Activated T-helper 1 cell treated with anti-CD3 and anti-CD28 coated beads, Interleukin-12 subunit alpha, Interleukin-12 subunit beta, Interleukin-2, Interleukin-4 antibody, amounts not matched to agents 30 ng/mL and 10 ng/mL and 1 ng/mL, durations not matched to agents 14 hours and 24 hours and 36 hours (primary cell): ENCODE measurements around the gene KDELR3. TPM values are rescaled to one million over a fixed set of nuclear protein-coding genes. Genes with fewer than 3 reads are reported as not detected.
"Not testable (repeated sequence)": the region's sequence is repeated elsewhere in the genome, so short reads cannot be mapped to it uniquely, and the experiment has no call there.

Experiments used
- DNase-seq: peaks from one replicate; pipeline ENCODE4 v3.0.0; 2021; ENCODE audit warnings: low spot score
- H3K27ac Mint-ChIP-seq: one replicate; pipeline ENCODE4 v1.8.0; 2021; ENCODE audit warnings: mild to moderate bottlenecking, mixed read lengths
- H3K27me3 Mint-ChIP-seq: one replicate; pipeline ENCODE4 v1.8.0; 2022; ENCODE audit warnings: mild to moderate bottlenecking, moderate library complexity, mixed read lengths; ENCODE audit not compliant: insufficient read depth
- H3K36me3 Mint-ChIP-seq: one replicate; pipeline ENCODE4 v1.8.0; 2021; ENCODE audit warnings: low read depth, mixed read lengths
- H3K4me1 Mint-ChIP-seq: one replicate; pipeline ENCODE4 v1.8.0; 2021; ENCODE audit warnings: low read depth, mixed read lengths
- H3K4me3 Mint-ChIP-seq: one replicate; pipeline ENCODE4 v1.8.0; 2021; ENCODE audit warnings: mild to moderate bottlenecking, moderate library complexity, mixed read lengths
- H3K9me3 Mint-ChIP-seq: one replicate; pipeline ENCODE4 v1.8.0; 2021; ENCODE audit warnings: mixed read lengths
- intact Hi-C: fragments of 100-400 bp; cut with micrococcal nuclease; formaldehyde crosslinking; loops from one replicate; pipeline ENCODE4 v1.15.1; 2024
- total RNA-seq: library from RNA; stranded (reverse); gene quantifications from 2 replicates; pipeline ENCODE4 v1.2.3, GENCODE V29; 2022

The KDELR3 gene
- total RNA-seq, 1 donor from 2014 or later = 1.1 TPM

DNA sequence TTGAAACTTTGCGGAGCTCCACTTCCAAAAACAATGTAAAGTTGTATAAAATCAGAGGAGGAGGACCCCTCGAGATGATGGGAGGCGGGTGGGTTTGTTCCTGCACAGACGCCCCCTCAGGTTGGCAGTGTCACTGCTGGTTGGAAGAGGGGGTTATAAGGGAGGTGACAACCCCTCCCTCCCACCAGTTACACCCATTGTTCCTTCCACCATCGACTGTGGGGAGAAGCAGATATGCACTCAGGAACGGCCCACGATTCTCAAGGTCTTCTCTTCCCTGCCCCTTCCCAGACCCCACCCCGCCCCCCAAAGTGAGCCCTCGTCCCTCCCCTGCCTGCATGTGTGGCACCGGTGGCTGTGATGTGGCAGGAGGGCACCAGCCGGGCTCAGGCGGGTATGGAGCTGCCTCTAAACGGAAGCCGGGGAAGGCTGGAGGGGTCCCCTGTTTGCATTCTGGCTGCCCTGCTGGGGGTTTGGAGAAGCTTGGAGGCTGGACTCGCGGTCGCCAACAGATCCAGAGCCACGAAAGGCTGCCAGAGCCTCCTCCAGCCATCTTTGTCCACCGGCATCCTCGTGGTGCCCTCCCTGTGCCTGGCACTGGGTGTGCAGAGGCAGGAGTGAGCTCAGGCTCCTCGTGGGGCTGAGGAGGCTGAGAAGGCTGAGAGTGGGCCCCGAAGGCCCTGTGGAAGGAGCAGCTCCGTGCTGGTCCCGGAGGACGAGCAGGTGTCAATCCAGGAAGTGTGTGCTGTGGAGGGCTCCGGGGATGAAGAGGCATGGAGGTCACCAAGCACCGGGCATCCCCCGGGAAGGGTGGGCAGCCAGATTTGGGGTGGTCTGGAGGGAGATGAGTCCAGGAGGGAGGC is 778 bp downstream of the KDELR3 start:
- no peak overlapping the region for H3K27ac Mint-ChIP-seq
- peaks cover 8% of the 10 kb centered on the region for H3K4me1 Mint-ChIP-seq

DNA sequence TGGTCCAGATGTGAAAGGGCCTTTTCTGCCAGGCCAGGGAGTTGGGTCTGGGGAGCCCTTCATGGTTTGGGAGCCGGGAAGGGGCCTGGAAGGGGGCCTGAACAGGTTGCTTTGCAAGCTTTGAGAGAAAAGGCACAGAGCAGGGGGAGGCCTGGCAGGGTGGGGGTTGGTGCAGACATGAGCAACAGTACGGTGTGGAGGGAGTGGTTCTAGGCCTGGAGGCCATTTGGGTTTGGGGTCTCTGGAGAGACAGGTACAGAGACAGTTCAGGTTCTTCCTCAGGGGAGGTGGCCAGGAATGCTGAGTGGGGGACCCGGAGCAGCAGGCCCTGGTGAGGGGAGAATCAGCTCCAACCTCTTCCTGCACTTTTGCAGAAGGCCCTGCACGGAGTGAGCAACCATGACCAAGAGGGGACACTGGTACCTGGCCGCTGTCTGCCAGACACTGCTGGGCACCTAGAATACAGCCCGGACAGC is 1.4 kb downstream of the KDELR3 start:
- H3K27me3 Mint-ChIP-seq = peaks cover 27% of the 10 kb centered on the region
- no peaks in the 10 kb centered on the region for H3K36me3 Mint-ChIP-seq
- no peak overlapping the region for H3K4me3 Mint-ChIP-seq
- intact Hi-C loops = loop anchor here (2.0 kb wide), 1 partner anchor 37 kb away; the partner anchor contains the start of gene DDX17
- no peak for DNase-seq
- H3K4me1 Mint-ChIP-seq = peaks cover 8% of the 10 kb centered on the region
- H3K27ac Mint-ChIP-seq = no peak overlapping the region
- H3K9me3 Mint-ChIP-seq = no peaks in the 10 kb centered on the region

More for the DNA sequence above, 778 bp downstream of the KDELR3 start:
- Mint-ChIP-seq H3K27me3 (peaks cover 34% of the 10 kb centered on the region), H3K9me3 (no peaks in the 10 kb centered on the region), H3K36me3 (no peaks in the 10 kb centered on the region), H3K4me3 (peak overlapping the region; percentile 56)
- no peak for DNase-seq
- intact Hi-C loops = loop anchor here (2.0 kb wide), 1 partner anchor 38 kb away; the partner anchor contains the start of gene DDX17

DNA sequence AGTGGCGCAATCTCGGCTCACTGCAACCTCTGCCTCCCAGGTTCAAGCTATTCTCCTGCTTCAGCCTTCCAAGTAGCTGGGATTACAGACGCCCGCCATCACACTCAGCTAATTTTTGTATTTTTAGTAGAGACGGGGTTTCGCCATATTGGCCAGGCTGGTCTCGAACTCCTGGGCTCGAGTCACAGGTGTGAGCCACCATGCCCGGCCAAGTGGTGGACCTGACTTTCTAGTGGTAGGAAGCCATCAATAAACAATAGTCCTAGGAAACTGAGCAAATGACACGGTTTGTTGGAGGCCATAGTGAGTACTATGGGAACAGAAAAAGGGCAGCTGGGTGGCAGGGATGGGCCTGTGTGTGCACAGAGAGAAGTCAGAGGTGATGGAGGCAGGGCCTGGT is 2.3 kb downstream of the KDELR3 start:
- H3K27ac Mint-ChIP-seq, H3K4me3 Mint-ChIP-seq, H3K9me3 Mint-ChIP-seq, intact Hi-C loops, DNase-seq, H3K4me1 Mint-ChIP-seq, H3K36me3 Mint-ChIP-seq: not testable (repeated sequence)
- H3K27me3 Mint-ChIP-seq = peaks cover 22% of the 10 kb centered on the region

- no peaks in the 10 kb centered on the region for H3K9me3 Mint-ChIP-seq
- peaks cover 8% of the 10 kb centered on the region for H3K4me1 Mint-ChIP-seq
- no peak overlapping the region for H3K27ac Mint-ChIP-seq
- intact Hi-C loops = no loop called here
- H3K4me3 Mint-ChIP-seq = no peak overlapping the region
- DNase-seq = no peak
- peaks cover 14% of the 10 kb centered on the region for H3K27me3 Mint-ChIP-seq
- no peaks in the 10 kb centered on the region for H3K36me3 Mint-ChIP-seq
Observed at GRCh38 chr22:38471237-38471636, 3.3 kb downstream of the KDELR3 start.

DNA sequence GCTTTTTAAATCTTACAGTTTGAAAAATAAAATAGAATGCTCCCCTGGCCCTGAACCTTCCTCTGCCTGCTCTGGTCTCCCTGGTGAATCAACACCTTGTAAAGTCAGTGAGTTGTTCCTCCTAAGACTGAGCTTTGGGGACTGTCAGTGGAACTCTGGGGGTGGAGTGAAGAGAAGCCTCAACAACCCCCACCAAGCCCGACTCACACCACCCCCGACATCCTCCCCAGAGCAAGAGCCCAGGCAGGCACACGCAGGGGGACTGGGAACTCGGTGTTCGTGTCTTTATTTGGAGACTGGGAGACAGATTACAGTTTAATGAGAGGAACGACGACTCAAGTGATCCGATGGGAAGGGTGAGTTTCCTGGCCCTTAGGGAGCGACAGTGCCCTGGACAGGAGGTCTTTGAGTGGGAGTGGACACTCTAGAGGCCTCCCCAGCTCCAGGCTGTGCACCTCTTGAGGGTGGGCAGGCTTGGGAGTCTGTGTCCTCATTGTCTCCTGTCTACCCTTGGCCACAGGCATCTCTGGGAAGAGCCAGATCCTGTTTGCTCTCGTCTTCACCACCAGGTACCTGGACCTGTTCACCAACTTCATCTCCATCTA is 6.2 kb downstream of the KDELR3 start:
- H3K9me3 Mint-ChIP-seq = no peaks in the 10 kb centered on the region
- DNase-seq = no peak
- intact Hi-C loops = no loop called here
- no peaks in the 10 kb centered on the region for H3K36me3 Mint-ChIP-seq
- H3K4me3 Mint-ChIP-seq = no peak overlapping the region
- peaks cover 2% of the 10 kb centered on the region for H3K27me3 Mint-ChIP-seq
- H3K27ac Mint-ChIP-seq = no peak overlapping the region
- no peaks in the 10 kb centered on the region for H3K4me1 Mint-ChIP-seq

DNA sequence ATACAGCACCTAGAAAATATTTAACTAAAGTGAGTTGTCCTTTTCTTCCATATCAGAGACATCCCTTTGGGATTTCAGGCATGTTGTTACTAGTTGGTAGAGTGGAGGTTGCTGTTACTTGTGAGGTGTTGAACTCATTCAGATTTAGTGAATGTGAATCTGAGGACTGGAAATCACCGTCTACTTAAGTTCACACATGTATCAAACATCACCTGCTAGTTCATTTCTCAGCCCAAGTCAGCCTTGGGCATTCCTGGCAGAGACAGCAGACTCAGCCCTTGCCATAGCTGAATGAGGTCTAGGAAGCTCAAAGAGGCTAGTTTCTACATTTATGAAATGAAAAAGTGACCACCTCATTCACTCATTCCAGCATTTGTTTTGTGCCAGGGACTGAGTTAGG is 9.7 kb downstream of the KDELR3 start:
- Mint-ChIP-seq H3K36me3 (peaks cover 15% of the 10 kb centered on the region), H3K27ac (no peak overlapping the region), H3K4me1 (no peaks in the 10 kb centered on the region), H3K27me3 (no peaks in the 10 kb centered on the region), H3K4me3 (no peak overlapping the region), H3K9me3 (no peaks in the 10 kb centered on the region)
- intact Hi-C loops = no loop called here
- no peak for DNase-seq

DNA sequence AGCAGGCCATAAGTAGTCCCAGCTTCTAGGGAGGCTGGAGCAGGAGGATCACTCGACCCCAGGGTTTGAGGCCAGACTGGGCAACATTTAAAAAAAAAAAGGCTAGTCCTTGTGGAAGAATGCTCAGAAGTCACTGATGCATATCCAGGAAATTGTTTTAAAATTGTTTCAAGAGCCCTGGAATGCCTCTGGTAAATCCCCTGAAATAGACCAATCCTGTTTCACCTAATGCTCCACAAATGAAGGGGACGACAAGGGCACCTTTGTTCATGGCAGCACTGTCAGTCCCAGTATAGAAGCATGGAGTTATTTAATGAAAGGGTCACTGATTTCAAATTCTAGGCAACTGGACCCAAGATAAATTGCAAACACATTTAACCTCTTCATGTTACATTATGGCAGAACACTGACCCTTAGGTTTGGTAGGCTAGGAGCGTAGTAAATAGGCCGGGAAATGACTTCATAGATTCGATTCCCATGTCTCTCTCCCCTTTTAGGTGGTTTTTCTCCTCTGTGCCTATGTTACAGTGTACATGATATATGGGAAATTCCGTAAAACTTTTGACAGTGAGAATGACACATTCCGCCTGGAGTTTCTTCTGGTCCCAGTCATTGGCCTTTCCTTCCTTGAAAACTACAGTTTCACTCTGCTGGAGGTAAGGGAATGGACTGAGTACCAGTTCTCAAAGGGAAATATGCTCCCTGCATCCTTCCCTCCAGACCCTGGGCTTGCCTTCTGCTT is 11.4 kb downstream of the KDELR3 start:
- no peak for DNase-seq
- intact Hi-C loops = no loop called here
- H3K4me1 Mint-ChIP-seq = peaks cover 9% of the 10 kb centered on the region
- no peak overlapping the region for H3K27ac Mint-ChIP-seq
- no peaks in the 10 kb centered on the region for H3K27me3 Mint-ChIP-seq
- no peak overlapping the region for H3K4me3 Mint-ChIP-seq
- peaks cover 31% of the 10 kb centered on the region for H3K36me3 Mint-ChIP-seq
- H3K9me3 Mint-ChIP-seq = no peaks in the 10 kb centered on the region

- Mint-ChIP-seq H3K27ac (peak overlapping the region; percentile 3), H3K4me3 (no peak overlapping the region), H3K4me1 (peaks cover 17% of the 10 kb centered on the region), H3K36me3 (peaks cover 46% of the 10 kb centered on the region), H3K27me3 (no peaks in the 10 kb centered on the region), H3K9me3 (no peaks in the 10 kb centered on the region)
- DNase-seq = no peak
- intact Hi-C loops = no loop called here
Observed at GRCh38 chr22:38481162-38481870, 13.4 kb downstream of the KDELR3 start.

GRCh38 chr22:38481871-38482332 is 14.0 kb downstream of the KDELR3 start:
- Mint-ChIP-seq H3K27ac (no peak overlapping the region), H3K4me3 (no peak overlapping the region), H3K27me3 (no peaks in the 10 kb centered on the region), H3K9me3 (no peaks in the 10 kb centered on the region), H3K4me1 (peaks cover 23% of the 10 kb centered on the region), H3K36me3 (peaks cover 52% of the 10 kb centered on the region)
- intact Hi-C loops = no loop called here
- no peak for DNase-seq

DNA sequence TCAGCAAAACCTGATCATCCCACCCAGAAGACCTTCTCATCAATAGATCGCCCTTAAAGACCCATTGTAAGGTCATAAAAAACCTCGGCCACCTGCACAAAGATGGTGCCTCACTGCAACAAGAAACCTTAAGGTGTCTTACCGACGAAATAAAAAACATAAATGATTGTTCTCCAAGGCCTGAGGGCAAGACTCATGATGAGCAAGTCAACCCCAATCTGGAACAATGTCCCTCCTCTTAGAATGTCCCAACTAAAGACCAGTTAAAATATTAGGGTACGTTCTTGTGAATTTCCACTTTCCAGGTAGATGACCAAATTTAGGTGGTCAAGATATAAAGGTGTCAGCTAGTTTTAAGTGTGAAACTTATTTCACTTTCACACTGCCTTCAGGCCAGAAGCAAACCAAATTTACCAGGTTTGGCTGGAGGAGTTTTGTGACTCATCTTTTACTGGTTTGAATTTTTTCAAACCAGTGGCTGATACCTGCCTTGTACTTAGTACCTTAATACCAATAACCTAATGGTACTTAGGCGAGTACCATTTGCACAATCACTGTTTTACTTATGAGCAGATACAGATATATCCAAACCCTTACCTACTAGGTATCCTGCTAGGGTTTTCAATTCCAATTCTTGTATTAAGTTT is 14.9 kb downstream of the KDELR3 start:
- Mint-ChIP-seq H3K27me3 (no peaks in the 10 kb centered on the region), H3K27ac (peak overlapping the region; percentile 2), H3K36me3 (peaks cover 55% of the 10 kb centered on the region), H3K4me3 (no peak overlapping the region), H3K9me3 (no peaks in the 10 kb centered on the region), H3K4me1 (peaks cover 25% of the 10 kb centered on the region)
- no peak for DNase-seq
- intact Hi-C loops = no loop called here

GRCh38 chr22:38484244-38484643 is 16.3 kb downstream of the KDELR3 start:
- peaks cover 65% of the 10 kb centered on the region for H3K36me3 Mint-ChIP-seq
- H3K27ac Mint-ChIP-seq = peak overlapping the region; percentile 68
- H3K4me3 Mint-ChIP-seq = no peak overlapping the region
- H3K4me1 Mint-ChIP-seq = peaks cover 38% of the 10 kb centered on the region
- intact Hi-C loops = no loop called here
- no peak for DNase-seq
- H3K9me3 Mint-ChIP-seq = no peaks in the 10 kb centered on the region
- no peaks in the 10 kb centered on the region for H3K27me3 Mint-ChIP-seq

GRCh38 chr22:38485783-38486182 is 17.9 kb downstream of the KDELR3 start:
- H3K4me1 Mint-ChIP-seq = peaks cover 53% of the 10 kb centered on the region
- H3K27ac Mint-ChIP-seq = no peak overlapping the region
- DNase-seq = no peak
- no peaks in the 10 kb centered on the region for H3K9me3 Mint-ChIP-seq
- H3K36me3 Mint-ChIP-seq = peaks cover 76% of the 10 kb centered on the region
- no peaks in the 10 kb centered on the region for H3K27me3 Mint-ChIP-seq
- intact Hi-C loops = no loop called here
- H3K4me3 Mint-ChIP-seq = no peak overlapping the region
